GM12891 (cell line): ENCODE measurements around the gene TRAPPC12.

Experiments
- DNase-seq: peaks from one replicate; pipeline ENCODE4 v3.0.0; 2011; ENCODE audit warnings: low spot score; ENCODE audit not compliant: insufficient read length
- FAIRE-seq: peaks from 2 replicates; lab custom pipeline; 2011; peaks lifted over from hg19 to GRCh38; lab: Jason Lieb, UNC
- PAX5 ChIP-seq: IDR thresholded peaks from 2 replicates; pipeline ENCODE4 v1.6.1; 2011; ENCODE audit warnings: low read length, moderate library complexity, mild to moderate bottlenecking; ENCODE audit not compliant: insufficient read depth, severe bottlenecking
- POLR2A ChIP-seq: IDR thresholded peaks from 2 replicates; pipeline ENCODE4 v1.6.1; 2011; ENCODE audit warnings: low read depth, low read length, control low read depth
- POLR2AphosphoS5 ChIP-seq: IDR thresholded peaks from 2 replicates; pipeline ENCODE4 v1.6.1; 2011; ENCODE audit warnings: low read depth, low read length, control low read depth
- POU2F2 ChIP-seq: IDR thresholded peaks from 2 replicates; pipeline ENCODE4 v1.6.1; 2011; ENCODE audit warnings: low read depth, mild to moderate bottlenecking, control low read depth, low read length, moderate library complexity
- SPI1 ChIP-seq: IDR thresholded peaks from 2 replicates; pipeline ENCODE4 v1.6.1; 2011; ENCODE audit warnings: low read depth, low read length, control low read depth
- TAF1 ChIP-seq: IDR thresholded peaks from 2 replicates; pipeline ENCODE4 v1.6.1; 2011; ENCODE audit warnings: low read depth, low read length, control low read depth

The TRAPPC12 gene

DNA sequence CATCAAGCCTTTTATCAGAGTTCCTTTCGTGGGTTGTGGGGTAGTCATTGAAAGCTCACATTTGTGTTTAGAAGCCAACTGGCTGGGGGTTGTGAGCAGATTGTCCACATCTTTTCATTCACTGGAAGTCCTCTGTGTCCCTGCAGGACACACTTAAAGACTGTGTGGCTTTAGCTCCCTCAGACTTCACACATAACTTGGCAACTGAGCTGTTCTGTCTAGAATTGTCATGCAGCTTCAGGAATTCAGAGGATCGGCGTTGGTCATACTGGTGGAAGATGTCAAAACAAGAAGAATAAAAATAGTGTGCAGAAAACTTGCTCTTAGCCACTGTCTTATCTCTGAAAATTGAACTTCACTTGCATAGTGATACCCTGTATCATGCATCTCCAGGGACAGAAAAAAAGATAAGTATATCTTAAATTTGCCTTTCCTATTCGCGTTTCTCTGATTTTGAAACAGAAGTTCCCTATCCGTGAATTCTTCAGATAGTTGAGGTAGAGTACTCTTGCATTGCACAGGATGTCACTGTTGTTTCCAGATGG lies 49.6 kb downstream of the TRAPPC12 start:
- TF ChIP-seq SPI1: no peak
- TF ChIP-seq POLR2A: no peak
- TF ChIP-seq PAX5: no peak
- no peak for TF ChIP-seq POU2F2
- TF ChIP-seq POLR2AphosphoS5: no peak
- no peak for TF ChIP-seq TAF1
- DNase-seq: no peak
- no peak for FAIRE-seq

DNA sequence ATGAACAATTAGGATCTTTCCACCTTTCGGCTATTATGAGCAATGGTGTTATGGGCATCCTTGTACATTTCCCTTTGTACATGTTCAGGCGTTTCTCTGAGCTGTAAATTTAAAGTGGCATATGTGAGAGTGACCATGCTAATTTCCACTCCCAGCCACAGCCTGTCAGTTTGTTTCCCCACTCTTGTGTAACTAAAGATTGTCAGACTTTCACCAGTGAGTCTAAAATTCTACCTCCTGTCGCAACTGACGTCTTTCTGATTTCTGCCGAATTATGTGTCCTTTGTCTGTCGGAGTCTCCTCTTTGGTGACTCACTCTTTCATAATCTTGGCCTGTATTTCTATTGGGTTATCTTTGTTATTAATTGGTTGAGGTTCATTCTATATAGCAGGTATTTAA lies 50.7 kb downstream of the TRAPPC12 start:
- no peak for FAIRE-seq
- TF ChIP-seq TAF1 (no peak), SPI1 (no peak)
- no peak for DNase-seq

DNA sequence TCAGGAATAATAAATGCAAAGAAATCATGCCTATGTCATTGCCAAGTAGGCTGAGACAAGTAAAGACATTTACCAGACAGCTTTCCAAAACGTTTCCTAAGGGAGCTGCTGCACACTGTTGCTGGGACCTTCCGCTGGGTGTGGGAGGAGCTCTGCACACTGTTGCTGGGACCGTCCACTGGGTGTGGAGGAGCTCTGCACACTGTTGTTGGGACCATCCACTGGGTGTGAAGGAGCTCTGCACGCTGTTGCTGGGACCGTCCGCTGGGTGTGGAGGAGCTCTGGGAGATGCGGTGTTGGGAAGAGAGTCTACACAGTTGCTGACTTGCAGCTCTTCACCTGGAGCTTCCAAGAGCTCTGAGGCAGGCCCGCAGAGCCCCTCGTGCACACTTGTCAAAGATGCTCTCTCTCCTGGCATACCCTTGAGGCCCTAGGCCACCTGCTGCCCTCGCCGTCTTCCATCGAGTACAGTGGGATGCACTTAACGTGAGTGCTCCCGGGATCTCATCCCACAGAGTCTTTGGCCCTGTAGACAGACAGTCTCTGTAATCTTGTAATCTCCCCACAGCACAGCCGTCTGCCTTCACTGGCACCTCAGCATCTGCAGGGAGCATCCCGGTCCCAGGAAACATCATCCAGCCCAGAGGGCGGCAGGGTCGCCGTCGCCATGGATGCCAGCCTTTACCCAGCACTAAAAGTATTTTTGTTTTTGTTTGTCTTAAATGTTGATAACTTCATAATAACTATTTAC lies 51.4 kb downstream of the TRAPPC12 start:
- no peak for FAIRE-seq

DNA sequence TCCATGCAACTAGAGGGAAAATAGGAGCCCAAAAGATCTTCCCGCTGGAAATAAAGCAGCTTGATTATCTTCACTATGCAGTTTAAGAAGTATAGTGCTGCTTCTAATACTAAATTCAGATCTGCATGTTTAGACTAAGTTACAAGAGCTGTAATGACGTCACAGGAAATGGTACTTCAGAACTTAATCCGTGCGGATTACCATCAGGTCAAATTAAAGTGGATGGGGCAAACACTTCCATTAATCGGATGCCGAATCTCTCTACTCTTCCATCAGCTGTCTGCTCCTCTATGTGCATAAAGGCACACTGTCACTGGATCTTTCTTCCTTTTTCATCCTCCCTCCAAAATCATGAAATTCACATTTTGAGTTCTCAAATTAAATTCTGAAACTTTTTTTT lies 52.6 kb downstream of the TRAPPC12 start:
- FAIRE-seq (no peak), DNase-seq (no peak)
- TF ChIP-seq POLR2AphosphoS5: no peak
- no peak for TF ChIP-seq SPI1
- no peak for TF ChIP-seq PAX5
- TF ChIP-seq POLR2A: no peak
- TF ChIP-seq POU2F2: no peak
- TF ChIP-seq TAF1: no peak

More for the DNA sequence above, 51.4 kb downstream of the TRAPPC12 start:
- DNase-seq: no peak
- TF ChIP-seq POU2F2: no peak

GRCh38 chr2:3432693-3433338 lies 53.3 kb downstream of the TRAPPC12 start:
- no peak for DNase-seq
- no peak for FAIRE-seq
- TF ChIP-seq POLR2AphosphoS5: no peak
- TF ChIP-seq POLR2A: no peak
- TF ChIP-seq POU2F2: no peak
- TF ChIP-seq PAX5: no peak
- TF ChIP-seq SPI1: no peak
- TF ChIP-seq TAF1: no peak

DNA sequence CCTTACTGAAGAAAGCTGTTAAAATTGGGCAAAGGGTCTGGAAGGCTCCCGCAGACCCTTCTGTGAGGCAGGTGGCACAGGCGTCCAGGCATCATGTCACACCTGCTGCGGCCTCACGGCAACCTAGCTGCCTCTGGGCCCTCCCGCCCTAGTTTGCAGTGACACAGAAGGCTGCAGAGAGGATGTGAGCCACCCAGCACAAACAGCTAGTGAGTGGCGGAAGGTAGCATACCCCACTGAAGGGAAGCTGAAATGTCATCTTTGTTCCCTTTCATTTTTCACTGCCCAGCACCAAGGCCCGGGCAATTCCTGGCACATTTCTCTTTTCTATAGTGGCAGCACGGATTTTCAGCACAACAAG lies 53.8 kb downstream of the TRAPPC12 start:
- TF ChIP-seq SPI1: no peak
- no peak for TF ChIP-seq POLR2AphosphoS5
- TF ChIP-seq POLR2A: no peak
- no peak for TF ChIP-seq POU2F2
- no peak for FAIRE-seq
- DNase-seq: no peak

GRCh38 chr2:3433776-3434400 lies 54.4 kb downstream of the TRAPPC12 start:
- TF ChIP-seq POLR2AphosphoS5 (no peak), POLR2A (no peak), TAF1 (no peak), POU2F2 (no peak), PAX5 (no peak), SPI1 (no peak)
- FAIRE-seq (no peak), DNase-seq (no peak)

DNA sequence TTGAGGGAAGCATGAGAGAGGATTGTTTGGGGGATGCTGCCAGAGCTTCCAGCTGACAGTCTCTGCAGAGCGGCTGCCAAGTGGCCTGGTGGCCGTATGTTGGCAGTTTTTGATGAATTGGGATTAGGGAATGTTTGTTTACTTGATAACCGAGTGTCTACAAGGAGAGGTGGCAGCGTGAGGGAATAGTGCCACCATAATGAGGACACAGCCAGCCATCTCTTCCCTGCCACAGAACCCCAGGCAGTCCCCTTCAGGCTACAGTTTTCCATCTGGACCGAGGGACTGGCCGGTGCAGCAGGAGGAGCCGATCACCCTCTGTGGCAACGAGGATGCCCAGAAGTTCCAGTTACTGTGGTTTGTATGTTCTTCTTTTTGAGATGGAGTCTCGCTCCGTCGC lies 55.2 kb downstream of the TRAPPC12 start:
- no peak for FAIRE-seq
- DNase-seq: no peak
- TF ChIP-seq POU2F2: no peak
- TF ChIP-seq SPI1: no peak
- TF ChIP-seq POLR2AphosphoS5: no peak

DNA sequence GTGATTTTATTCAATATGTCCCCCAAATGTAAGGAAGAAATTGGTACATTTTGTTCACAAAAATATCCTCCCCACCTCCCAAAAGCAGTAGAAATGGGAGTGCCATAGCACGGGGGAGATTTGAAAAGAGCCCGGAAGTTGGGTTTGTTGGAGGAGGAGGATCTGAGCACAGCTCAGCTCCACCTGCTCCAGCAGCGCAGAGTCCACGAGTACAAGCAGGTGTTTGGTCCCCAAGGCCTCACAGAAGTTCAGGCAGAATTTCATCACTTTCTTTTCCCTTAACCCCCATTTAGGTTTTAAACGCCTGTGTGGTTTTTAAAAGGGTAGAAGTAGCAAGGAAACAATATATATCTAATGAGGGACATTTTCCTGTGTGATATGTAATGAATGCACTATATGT lies 56.0 kb downstream of the TRAPPC12 start:
- DNase-seq: no peak
- FAIRE-seq: no peak
- no peak for TF ChIP-seq TAF1
- TF ChIP-seq PAX5: no peak
- no peak for TF ChIP-seq POLR2AphosphoS5

DNA sequence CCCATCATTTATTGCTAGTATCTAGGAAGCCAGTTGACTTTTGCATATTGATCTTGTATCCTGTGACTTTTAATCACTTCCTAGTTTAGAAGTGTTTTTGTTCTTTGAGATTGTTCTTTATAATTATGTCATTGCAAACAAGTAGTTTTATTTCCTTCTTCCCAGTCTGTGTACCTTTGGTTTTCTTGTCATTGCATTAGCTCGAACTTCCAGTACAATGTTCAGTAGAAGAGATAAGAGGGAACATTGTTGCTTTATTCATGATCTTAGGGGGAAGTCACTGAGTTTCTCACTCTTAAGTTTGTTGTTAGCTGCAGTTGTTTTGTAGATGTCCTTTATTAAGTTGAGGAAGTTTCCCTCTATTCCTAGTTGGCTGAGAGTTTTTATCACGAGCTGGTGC lies 61.0 kb downstream of the TRAPPC12 start:
- TF ChIP-seq PAX5 (no peak), POLR2A (no peak), POU2F2 (no peak), TAF1 (no peak), SPI1 (no peak), POLR2AphosphoS5 (no peak)
- DNase-seq: no peak
- no peak for FAIRE-seq
